SIG-M5 (cell line): ENCODE data around the gene OR51E2.
"Not testable (repeated sequence)": the region's sequence is repeated elsewhere in the genome, so short reads cannot be mapped to it uniquely, and the experiment has no call there.

Experiments
- DNase-seq: peaks from one replicate; lab custom pipeline; 2025; lab: John Stamatoyannopoulos, UW

OR51E2 gene

GRCh38 chr11:4697585-4697984 lies at the start of gene OR51E2:
TSS of gene OR51E2 (minus strand) at chr11:4697853. CDS start at chr11:4682711, 15,142 bp downstream.
- no peak for DNase-seq

GRCh38 chr11:4740735-4741134 lies 43.1 kb upstream of the OR51E2 start:
- no peak for DNase-seq

- DNase-seq: no peak
Observed at GRCh38 chr11:4727171-4727570, 29.5 kb upstream of the OR51E2 start.

GRCh38 chr11:4722616-4723534 lies 25.2 kb upstream of the OR51E2 start:
- DNase-seq: not testable (repeated sequence)

GRCh38 chr11:4714300-4714699 lies 16.6 kb upstream of the OR51E2 start:
- DNase-seq: no peak

GRCh38 chr11:4713241-4713640 lies 15.6 kb upstream of the OR51E2 start:
- DNase-seq: no peak

- no peak for DNase-seq
Observed at GRCh38 chr11:4704790-4705334, 7.2 kb upstream of the OR51E2 start.

- DNase-seq: no peak
Observed at GRCh38 chr11:4704054-4704789, 6.6 kb upstream of the OR51E2 start, which contains the start of gene MMP26. TSS of gene MMP26 (plus strand) at chr11:4704784.

- DNase-seq: no peak
Observed at GRCh38 chr11:4700436-4700820, 2.8 kb upstream of the OR51E2 start.

GRCh38 chr11:4699697-4700435 lies 2.2 kb upstream of the OR51E2 start:
- DNase-seq: no peak

- no peak for DNase-seq
Observed at GRCh38 chr11:4695442-4695841, 2.2 kb downstream of the OR51E2 start.

- DNase-seq: no peak
Observed at GRCh38 chr11:4684631-4685285, 12.9 kb downstream of the OR51E2 start.

GRCh38 chr11:4682623-4683419 lies 14.8 kb downstream of the OR51E2 start:
- DNase-seq: no peak

- no peak for DNase-seq
Observed at GRCh38 chr11:4680341-4680740, 17.3 kb downstream of the OR51E2 start.

- DNase-seq: no peak
Observed at GRCh38 chr11:4677948-4678347, 19.7 kb downstream of the OR51E2 start.

GRCh38 chr11:4673781-4674180 lies 23.9 kb downstream of the OR51E2 start:
- DNase-seq: no peak

GRCh38 chr11:4672470-4672869 lies 25.2 kb downstream of the OR51E2 start:
- DNase-seq: no peak

- DNase-seq: no peak
Observed at GRCh38 chr11:4671741-4672140, 25.9 kb downstream of the OR51E2 start.

GRCh38 chr11:4665424-4665823 lies 32.2 kb downstream of the OR51E2 start:
- DNase-seq: no peak

- no peak for DNase-seq
Observed at GRCh38 chr11:4664786-4665185, 32.9 kb downstream of the OR51E2 start.

- no peak for DNase-seq
Observed at GRCh38 chr11:4664183-4664582, 33.5 kb downstream of the OR51E2 start.
